Panc1 (cell line): ENCODE data around the gene UNC93A.

Experiments
- POLR2AphosphoS5 ChIP-seq: IDR thresholded peaks from 2 replicates; pipeline ENCODE4 v1.6.1; 2012; ENCODE audit warnings: mild to moderate bottlenecking, low read depth, low read length, moderate library complexity
- SIN3A ChIP-seq: IDR thresholded peaks from 2 replicates; pipeline ENCODE4 v1.6.1; 2012; ENCODE audit warnings: low read depth, mild to moderate bottlenecking, low read length, moderate library complexity, borderline replicate concordance; ENCODE audit not compliant: insufficient read depth
- TF ChIP-seq, protein P1 (sequence below): fragments of 450-650 bp; IDR thresholded peaks from 2 replicates; pipeline ENCODE4 v1.5.1; 2017; ENCODE audit warnings: mild to moderate bottlenecking

DNA sequence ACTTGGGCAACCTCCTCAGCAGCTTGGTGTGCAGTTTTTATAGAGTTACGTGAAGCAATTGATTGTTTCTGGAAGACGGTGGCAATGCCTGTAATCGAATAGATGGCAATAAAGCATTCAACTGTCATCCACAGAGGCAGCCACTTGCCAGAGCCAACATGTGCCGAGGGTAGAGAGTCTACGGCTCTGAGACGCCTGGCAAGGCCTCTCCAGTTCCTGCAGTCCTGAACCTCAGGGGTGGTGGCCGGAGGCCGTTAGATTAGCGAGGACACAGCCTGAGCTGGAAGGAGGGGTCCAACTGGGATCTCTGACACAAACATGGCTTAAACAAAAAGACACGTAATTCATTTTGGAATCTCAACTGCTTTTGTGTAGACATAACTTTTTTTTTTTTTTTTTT, 33.0 kb downstream of the UNC93A start:
- TF ChIP-seq POLR2AphosphoS5 (no peak), SIN3A (no peak)
- TF ChIP-seq, protein P1, sequence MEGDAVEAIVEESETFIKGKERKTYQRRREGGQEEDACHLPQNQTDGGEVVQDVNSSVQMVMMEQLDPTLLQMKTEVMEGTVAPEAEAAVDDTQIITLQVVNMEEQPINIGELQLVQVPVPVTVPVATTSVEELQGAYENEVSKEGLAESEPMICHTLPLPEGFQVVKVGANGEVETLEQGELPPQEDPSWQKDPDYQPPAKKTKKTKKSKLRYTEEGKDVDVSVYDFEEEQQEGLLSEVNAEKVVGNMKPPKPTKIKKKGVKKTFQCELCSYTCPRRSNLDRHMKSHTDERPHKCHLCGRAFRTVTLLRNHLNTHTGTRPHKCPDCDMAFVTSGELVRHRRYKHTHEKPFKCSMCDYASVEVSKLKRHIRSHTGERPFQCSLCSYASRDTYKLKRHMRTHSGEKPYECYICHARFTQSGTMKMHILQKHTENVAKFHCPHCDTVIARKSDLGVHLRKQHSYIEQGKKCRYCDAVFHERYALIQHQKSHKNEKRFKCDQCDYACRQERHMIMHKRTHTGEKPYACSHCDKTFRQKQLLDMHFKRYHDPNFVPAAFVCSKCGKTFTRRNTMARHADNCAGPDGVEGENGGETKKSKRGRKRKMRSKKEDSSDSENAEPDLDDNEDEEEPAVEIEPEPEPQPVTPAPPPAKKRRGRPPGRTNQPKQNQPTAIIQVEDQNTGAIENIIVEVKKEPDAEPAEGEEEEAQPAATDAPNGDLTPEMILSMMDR = no peak
